Endothelial cell (in vitro differentiated cells): ENCODE data around the gene SPI1. TPM values are rescaled to one million over a fixed set of nuclear protein-coding genes. Genes with fewer than 3 reads are reported as not detected.

Source experiments
- DNase-seq: peaks from one replicate; pipeline ENCODE4 v3.0.0; 2021; ENCODE audit warnings: low spot score
- H3K27ac Mint-ChIP-seq: one replicate; pipeline ENCODE4 v1.8.0; 2021; ENCODE audit warnings: mixed read lengths, inconsistent platforms; ENCODE audit not compliant: unreplicated experiment
- H3K27me3 Mint-ChIP-seq: one replicate; pipeline ENCODE4 v1.8.0; 2021; ENCODE audit warnings: mild to moderate bottlenecking, moderate library complexity, mixed read lengths, inconsistent platforms; ENCODE audit not compliant: unreplicated experiment
- H3K36me3 Mint-ChIP-seq: one replicate; pipeline ENCODE4 v1.8.0; 2021; ENCODE audit warnings: mild to moderate bottlenecking, low read depth, mixed read lengths, inconsistent platforms; ENCODE audit not compliant: unreplicated experiment
- H3K4me1 Mint-ChIP-seq: one replicate; pipeline ENCODE4 v1.8.0; 2021; ENCODE audit warnings: mild to moderate bottlenecking, mixed read lengths, inconsistent platforms; ENCODE audit not compliant: unreplicated experiment
- H3K4me3 Mint-ChIP-seq: one replicate; pipeline ENCODE4 v1.8.0; 2021; ENCODE audit warnings: mild to moderate bottlenecking, mixed read lengths, inconsistent platforms; ENCODE audit not compliant: unreplicated experiment
- H3K9me3 Mint-ChIP-seq: one replicate; pipeline ENCODE4 v1.8.0; 2021; ENCODE audit warnings: mixed read lengths, inconsistent platforms; ENCODE audit not compliant: unreplicated experiment
- total RNA-seq: library from RNA; stranded (reverse); fragmentation: NEBNext Ultra II Directional; extraction: Animal tissue kit (Norgen Biotek cat#: 25700); gene quantifications from one replicate; pipeline ENCODE4 v1.2.1, GENCODE V29; 2021; ENCODE audit not compliant: unreplicated experiment
- TF ChIP-seq, protein P1 (sequence below): fragments of 200-600 bp; sonication (generic); IDR thresholded peaks from one replicate; pipeline ENCODE4 v1.5.0; 2021; ENCODE audit warnings: antibody characterized with exemption; ENCODE audit not compliant: unreplicated experiment

Gene SPI1
- total RNA-seq, 1 donor from 2014 or later = not detected

DNA sequence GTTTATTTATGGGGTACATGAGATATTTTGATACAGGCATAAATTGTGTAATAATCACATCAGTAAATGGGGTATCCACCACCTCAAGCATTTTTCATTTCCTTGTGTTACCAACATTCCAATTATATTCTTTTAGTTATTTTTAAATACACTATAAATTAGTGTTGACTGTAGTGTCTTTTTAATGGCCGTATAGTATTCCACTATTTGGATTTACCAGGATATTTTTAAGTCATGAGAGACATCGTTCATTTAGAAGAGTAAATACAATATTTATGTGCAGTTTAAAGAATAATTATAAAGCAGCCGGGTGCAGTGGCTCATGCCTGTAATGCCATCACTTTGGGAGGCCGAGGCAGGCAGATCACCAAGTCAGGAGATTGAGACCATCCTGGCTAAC, 6.2 kb upstream of the SPI1 start:
- TF ChIP-seq, protein P1, sequence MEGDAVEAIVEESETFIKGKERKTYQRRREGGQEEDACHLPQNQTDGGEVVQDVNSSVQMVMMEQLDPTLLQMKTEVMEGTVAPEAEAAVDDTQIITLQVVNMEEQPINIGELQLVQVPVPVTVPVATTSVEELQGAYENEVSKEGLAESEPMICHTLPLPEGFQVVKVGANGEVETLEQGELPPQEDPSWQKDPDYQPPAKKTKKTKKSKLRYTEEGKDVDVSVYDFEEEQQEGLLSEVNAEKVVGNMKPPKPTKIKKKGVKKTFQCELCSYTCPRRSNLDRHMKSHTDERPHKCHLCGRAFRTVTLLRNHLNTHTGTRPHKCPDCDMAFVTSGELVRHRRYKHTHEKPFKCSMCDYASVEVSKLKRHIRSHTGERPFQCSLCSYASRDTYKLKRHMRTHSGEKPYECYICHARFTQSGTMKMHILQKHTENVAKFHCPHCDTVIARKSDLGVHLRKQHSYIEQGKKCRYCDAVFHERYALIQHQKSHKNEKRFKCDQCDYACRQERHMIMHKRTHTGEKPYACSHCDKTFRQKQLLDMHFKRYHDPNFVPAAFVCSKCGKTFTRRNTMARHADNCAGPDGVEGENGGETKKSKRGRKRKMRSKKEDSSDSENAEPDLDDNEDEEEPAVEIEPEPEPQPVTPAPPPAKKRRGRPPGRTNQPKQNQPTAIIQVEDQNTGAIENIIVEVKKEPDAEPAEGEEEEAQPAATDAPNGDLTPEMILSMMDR = no peak
- no peak for DNase-seq
- no peak overlapping the region for H3K27ac Mint-ChIP-seq
- peaks cover 14% of the 10 kb centered on the region for H3K4me1 Mint-ChIP-seq
- H3K4me3 Mint-ChIP-seq = no peak overlapping the region
- no peaks in the 10 kb centered on the region for H3K36me3 Mint-ChIP-seq
- H3K9me3 Mint-ChIP-seq = no peaks in the 10 kb centered on the region
- peaks cover 4% of the 10 kb centered on the region for H3K27me3 Mint-ChIP-seq

DNA sequence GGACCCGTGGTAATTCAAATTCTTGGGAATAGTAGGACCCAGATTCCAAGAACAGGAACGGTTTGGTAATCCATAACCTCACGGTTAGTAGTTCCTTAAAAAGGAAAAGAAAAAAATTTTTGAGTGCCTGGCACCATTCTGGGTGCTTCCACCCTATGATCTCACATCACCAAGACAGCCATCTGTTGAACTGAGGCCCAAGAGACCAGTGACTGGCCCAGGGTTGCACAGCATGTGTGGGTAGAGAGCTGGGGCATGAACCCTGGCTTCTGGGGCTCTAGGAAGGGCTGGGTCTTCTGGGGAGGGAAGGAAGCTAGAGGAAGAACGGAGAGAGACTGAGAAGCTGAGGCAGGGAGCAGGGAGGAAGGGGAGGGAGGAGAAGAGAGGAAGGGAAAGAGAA, 4.7 kb upstream of the SPI1 start:
- peaks cover 14% of the 10 kb centered on the region for H3K4me1 Mint-ChIP-seq
- H3K27ac Mint-ChIP-seq = no peak overlapping the region
- DNase-seq = no peak
- no peaks in the 10 kb centered on the region for H3K36me3 Mint-ChIP-seq
- H3K9me3 Mint-ChIP-seq = no peaks in the 10 kb centered on the region
- no peak overlapping the region for H3K4me3 Mint-ChIP-seq
- TF ChIP-seq, protein P1 = no peak
- H3K27me3 Mint-ChIP-seq = peaks cover 4% of the 10 kb centered on the region

DNA sequence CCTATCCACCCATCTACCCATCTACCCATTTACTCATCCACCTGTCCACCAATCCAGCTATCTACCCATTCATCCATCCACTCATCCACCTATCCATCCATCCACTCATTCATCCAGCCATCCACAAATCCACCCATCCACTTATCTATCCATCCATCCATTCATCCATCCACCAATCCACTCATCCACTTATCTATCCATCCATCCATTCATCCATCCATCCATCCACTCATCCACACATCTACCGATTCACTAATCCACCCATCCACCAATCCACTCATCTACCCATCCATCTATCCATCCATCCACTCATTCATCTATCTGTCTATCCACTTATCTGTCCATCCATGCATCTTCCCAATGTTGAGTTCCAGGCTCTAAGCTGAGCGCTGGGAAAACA, 1.7 kb upstream of the SPI1 start:
- TF ChIP-seq, protein P1 = no peak

DNA sequence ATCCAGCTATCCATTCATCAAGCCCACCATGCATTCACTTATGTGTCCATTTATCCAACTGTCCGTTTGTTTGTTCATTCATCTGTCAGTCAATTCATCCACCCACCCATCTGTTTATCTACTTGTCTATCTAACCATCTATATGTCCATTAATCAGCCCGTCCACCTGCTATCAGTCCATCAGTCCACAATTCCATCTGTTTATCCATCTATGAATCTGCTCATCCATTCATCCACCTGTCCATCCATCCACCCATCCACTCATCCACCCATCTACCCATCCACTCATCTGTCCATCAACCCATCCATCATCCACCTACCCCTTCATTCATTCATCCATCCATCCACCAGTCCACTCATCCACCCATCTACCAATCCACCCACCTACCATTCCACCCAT, 970 bp upstream of the SPI1 start:
- TF ChIP-seq, protein P1 = no peak
- H3K4me3 Mint-ChIP-seq = no peak overlapping the region
- no peaks in the 10 kb centered on the region for H3K36me3 Mint-ChIP-seq
- no peak overlapping the region for H3K27ac Mint-ChIP-seq
- peaks cover 8% of the 10 kb centered on the region for H3K27me3 Mint-ChIP-seq
- H3K4me1 Mint-ChIP-seq = peaks cover 14% of the 10 kb centered on the region
- H3K9me3 Mint-ChIP-seq = no peaks in the 10 kb centered on the region
- DNase-seq = no peak

More for the DNA sequence above, 1.7 kb upstream of the SPI1 start:
- no peaks in the 10 kb centered on the region for H3K36me3 Mint-ChIP-seq
- H3K27ac Mint-ChIP-seq = no peak overlapping the region
- DNase-seq = no peak
- H3K27me3 Mint-ChIP-seq = peaks cover 8% of the 10 kb centered on the region
- no peak overlapping the region for H3K4me3 Mint-ChIP-seq
- no peaks in the 10 kb centered on the region for H3K9me3 Mint-ChIP-seq
- peaks cover 14% of the 10 kb centered on the region for H3K4me1 Mint-ChIP-seq

DNA sequence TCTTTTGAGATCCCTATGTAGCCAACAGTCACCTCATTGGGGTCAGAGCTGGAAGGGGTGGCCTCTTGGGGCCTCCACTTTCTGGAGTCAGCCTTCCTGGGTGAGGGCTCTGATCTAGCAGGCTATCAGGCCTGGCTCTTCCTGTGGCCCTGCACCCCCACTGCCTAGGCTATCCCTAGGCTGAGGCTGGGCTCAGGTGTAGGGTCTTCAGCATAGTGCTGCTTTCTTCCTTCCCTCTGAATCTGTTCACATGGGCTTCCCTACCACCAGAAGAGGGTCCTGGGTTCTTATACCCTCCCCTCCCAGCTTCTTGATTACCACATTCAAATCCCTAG, 456 bp upstream of the SPI1 start:
- no peaks in the 10 kb centered on the region for H3K9me3 Mint-ChIP-seq
- no peak for DNase-seq
- peaks cover 14% of the 10 kb centered on the region for H3K4me1 Mint-ChIP-seq
- no peaks in the 10 kb centered on the region for H3K36me3 Mint-ChIP-seq
- no peak overlapping the region for H3K4me3 Mint-ChIP-seq
- H3K27me3 Mint-ChIP-seq = peaks cover 8% of the 10 kb centered on the region
- H3K27ac Mint-ChIP-seq = no peak overlapping the region
- TF ChIP-seq, protein P1 = no peak
